GM23338 (cell line): ENCODE data around the gene LRMDA. TPM values are rescaled to one million over a fixed set of nuclear protein-coding genes. Genes with fewer than 3 reads are reported as not detected.

Experiments
- CREB1 ChIP-seq: fragments of 250-450 bp; sonication (Bioruptor Pico); IDR thresholded peaks from 2 replicates; pipeline ENCODE4 v1.5.0; 2020; ENCODE audit warnings: low read depth, mild to moderate bottlenecking, moderate library complexity
- CTCF ChIP-seq, 2 experiments: fragments of 200-600 bp in 1 of 2; sonication (generic) in 1 of 2; conservative IDR thresholded peaks; 2 replicates each; pipeline versions ENCODE4 v1.5.1 to v1.6.1; 2016 to 2017; ENCODE audit warnings: antibody characterized with exemption in 2 of 2, low read depth in 2 of 2, mild to moderate bottlenecking in 2 of 2, moderate library complexity in 1 of 2
- ETS1 ChIP-seq: IDR thresholded peaks from 2 replicates; pipeline ENCODE4 v1.6.1; 2016; ENCODE audit warnings: antibody characterized with exemption
- JUNB ChIP-seq: IDR thresholded peaks from one replicate; pipeline ENCODE4 v1.6.1; 2016; ENCODE audit warnings: antibody characterized with exemption; ENCODE audit not compliant: unreplicated experiment
- NANOG ChIP-seq: IDR thresholded peaks from 2 replicates; pipeline ENCODE4 v1.6.1; 2016; ENCODE audit warnings: antibody characterized with exemption, borderline replicate concordance
- POLR2AphosphoS5 ChIP-seq: IDR thresholded peaks from 2 replicates; pipeline ENCODE4 v1.6.1; 2016; ENCODE audit warnings: antibody characterized with exemption, low read depth
- ZNF114 ChIP-seq: fragments of 250-450 bp; sonication (Bioruptor Pico); IDR thresholded peaks from 2 replicates; pipeline ENCODE4 v1.5.0; 2020; ENCODE audit warnings: mild to moderate bottlenecking, moderate library complexity
- ZNF462 ChIP-seq: fragments of 250-450 bp; sonication (Bioruptor Pico); IDR thresholded peaks from 2 replicates; pipeline ENCODE4 v1.5.0; 2020; ENCODE audit warnings: mild to moderate bottlenecking, moderate library complexity
- polyA plus RNA-seq: library from polyadenylated mRNA; unstranded; fragments of >200 nt; fragmentation: Nextera tagmentation; extraction: Ambion mirVana; gene quantifications from 2 replicates; pipeline ENCODE4 v1.2.1, GENCODE V29; 2016
- total RNA-seq: library from RNA; depleted of rRNA; stranded (reverse); fragments of >200 nt; shearing (Covaris generic); gene quantifications from 2 replicates; pipeline ENCODE4 v1.2.3, GENCODE V29; 2014

LRMDA gene
- total and polyA plus RNA-seq, 2 experiments from 2014 or later = 0.90 to 1.8 TPM

- TF ChIP-seq ZNF462 (CRISPR knock-in tag) = no peak
- no peak for TF ChIP-seq ETS1
- no peak for TF ChIP-seq ZNF114
- no peak for TF ChIP-seq NANOG
- no peak; a peak in 1 of 4 replicates for TF ChIP-seq CTCF (conservative IDR thresholded peaks at IDR 0.05; ENCODE audit: low read depth in 2 of 2)
- no peak for TF ChIP-seq CREB1 (CRISPR knock-in tag)
- TF ChIP-seq POLR2AphosphoS5 = no peak
- no peak for TF ChIP-seq JUNB
Measured at GRCh38 chr10:75492173-75492925, 60.9 kb downstream of the LRMDA start (continued).
